GM12878 (cell line): Measurements from ENCODE around the gene FCRL2. TPM values are rescaled to one million over a fixed set of nuclear protein-coding genes. Genes with fewer than 3 reads are reported as not detected.

Experiments used
- ATF2 ChIP-seq: IDR thresholded peaks from 2 replicates; pipeline ENCODE4 v1.6.1; 2012; ENCODE audit warnings: low read length, inconsistent platforms
- BACH1 ChIP-seq: fragments of 450-650 bp; IDR thresholded peaks from 2 replicates; pipeline ENCODE4 v1.6.1; 2017; ENCODE audit warnings: mild to moderate bottlenecking, borderline replicate concordance
- BCL3 ChIP-seq: IDR thresholded peaks from 2 replicates; pipeline ENCODE4 v1.6.1; 2011; ENCODE audit warnings: borderline replicate concordance, low read depth, mild to moderate bottlenecking, moderate library complexity, low read length; ENCODE audit not compliant: insufficient read depth, poor library complexity, severe bottlenecking
- CBFB ChIP-seq: IDR thresholded peaks from 2 replicates; pipeline ENCODE4 v1.6.1; 2016; ENCODE audit warnings: antibody characterized with exemption, low read depth
- CBX5 ChIP-seq: sonication (generic); IDR thresholded peaks from 2 replicates; pipeline ENCODE4 v1.6.1; 2016; ENCODE audit warnings: low read depth, moderate library complexity, mild to moderate bottlenecking, inconsistent platforms
- CREB1 ChIP-seq: IDR thresholded peaks from 2 replicates; pipeline ENCODE4 v1.6.1; 2012; ENCODE audit warnings: low read depth, mild to moderate bottlenecking, inconsistent platforms
- CREM ChIP-seq: IDR thresholded peaks from 2 replicates; pipeline ENCODE4 v1.6.1; 2014; ENCODE audit warnings: antibody characterized with exemption, low read depth
- E4F1 ChIP-seq: fragments of 450-650 bp; IDR thresholded peaks from 2 replicates; pipeline ENCODE4 v1.6.1; 2018; ENCODE audit warnings: borderline replicate concordance, mild to moderate bottlenecking; ENCODE audit not compliant: partially characterized antibody
- FOXM1 ChIP-seq: IDR thresholded peaks from 2 replicates; pipeline ENCODE4 v1.6.1; 2012; ENCODE audit warnings: low read depth, mild to moderate bottlenecking, inconsistent platforms, low read length, moderate library complexity
- GABPA ChIP-seq: IDR thresholded peaks from 2 replicates; pipeline ENCODE4 v1.6.1; 2014; ENCODE audit warnings: antibody characterized with exemption, low read depth, mild to moderate bottlenecking, inconsistent platforms
- HDGF ChIP-seq: fragments of 450-650 bp; IDR thresholded peaks from 2 replicates; pipeline ENCODE4 v1.6.1; 2016; ENCODE audit warnings: antibody characterized with exemption
- IKZF1 ChIP-seq: fragments of 450-650 bp; conservative IDR thresholded peaks from 2 replicates; pipeline ENCODE4 v1.6.1; 2017; ENCODE audit warnings: antibody characterized with exemption, mild to moderate bottlenecking
- IKZF2 ChIP-seq, 2 experiments: fragments of 450-650 bp; IDR thresholded peaks; 2 replicates each; pipeline ENCODE4 v1.6.1; 2017; ENCODE audit warnings: mild to moderate bottlenecking in 2 of 2, moderate library complexity in 2 of 2
- IRF5 ChIP-seq: fragments of 450-650 bp; IDR thresholded peaks from 2 replicates; pipeline ENCODE4 v1.6.1; 2017; ENCODE audit warnings: borderline replicate concordance
- MEF2A ChIP-seq: IDR thresholded peaks from 2 replicates; pipeline ENCODE4 v1.6.1; 2011; ENCODE audit warnings: low read depth, mild to moderate bottlenecking, low read length, moderate library complexity; ENCODE audit not compliant: insufficient read depth
- MLLT1 ChIP-seq: fragments of 450-650 bp; IDR thresholded peaks from 2 replicates; pipeline ENCODE4 v1.6.1; 2016; ENCODE audit warnings: mild to moderate bottlenecking
- MTA3 ChIP-seq: IDR thresholded peaks from 2 replicates; pipeline ENCODE4 v1.6.1; 2012; ENCODE audit warnings: low read length, inconsistent platforms, borderline replicate concordance
- TCF12 ChIP-seq: IDR thresholded peaks from 2 replicates; pipeline ENCODE4 v1.6.1; 2011; ENCODE audit warnings: low read depth, mild to moderate bottlenecking, low read length
- USF1 ChIP-seq: IDR thresholded peaks from 2 replicates; pipeline ENCODE4 v1.6.1; 2011; ENCODE audit warnings: borderline replicate concordance, low read depth, mild to moderate bottlenecking, moderate library complexity, mixed read lengths, low read length; ENCODE audit not compliant: insufficient read depth; ENCODE audit errors: extremely low read length
- ZBED1 ChIP-seq: IDR thresholded peaks from 2 replicates; pipeline ENCODE4 v1.6.1; 2016; ENCODE audit warnings: borderline replicate concordance
- ZNF274 ChIP-seq: IDR thresholded peaks from one replicate; pipeline ENCODE4 v1.8.0; 2011; ENCODE audit not compliant: insufficient read length, insufficient read depth
- ZNF622 ChIP-seq: fragments of 450-650 bp; IDR thresholded peaks from 2 replicates; pipeline ENCODE4 v1.6.1; 2017; ENCODE audit warnings: mild to moderate bottlenecking, inconsistent platforms
- ZZZ3 ChIP-seq: IDR thresholded peaks from 2 replicates; pipeline ENCODE4 v1.6.1; 2011; ENCODE audit warnings: low read depth; ENCODE audit not compliant: control insufficient read depth, insufficient read length
- polyA plus RNA-seq, 11 experiments: library from polyadenylated mRNA; depleted of rRNA in 4 of 11; unstranded in 6 of 11; stranded (reverse) in 5 of 11; fragments of >200 nt; fragmentation: Nextera tagmentation in 4 of 11; fragmentation: Illumina TruSeq in 1 of 11; extraction: Ambion mirVana in 4 of 11; extraction: Trizol in 1 of 11; gene quantifications; 1 replicate in 1 of 11; 2 replicates in 10 of 11; pipeline versions ENCODE4 v1.2.1 to v1.2.3, GENCODE V29; 2011 to 2016; ENCODE audit warnings: inconsistent platforms in 2 of 11, missing spikeins in 2 of 11, low read depth in 1 of 11
- total RNA-seq, 4 experiments: library from RNA; depleted of rRNA in 3 of 4; stranded (reverse); fragments of >200 nt in 3 of 4; fragmentation: Illumina TruSeq in 1 of 4; extraction: Trizol in 1 of 4; gene quantifications; 2 replicates each; pipeline versions ENCODE4 v1.2.1 to v1.2.3, GENCODE V29; 2013 to 2021

The FCRL2 gene
- total and polyA plus RNA-seq, 10 of the 15 experiments (the other 5 are each of a cell fraction or from before 2014, with no cell fraction given), result 0.07 to 7.3 (median 0.61) TPM

- TF ChIP-seq BCL3 (peak; percentile 44), TCF12 (peak; percentile 77; the same call in 1 of the 2 replicates), GABPA (peak; percentile 49; the same call in 1 of the 2 replicates), ZNF622 (no peak), IRF5 (no peak), FOXM1 (peak; percentile 81), E4F1 (no peak), IKZF1 (peak; percentile 71), ZNF274 (no peak), USF1 (no peak), MEF2A (peak; percentile 68), HDGF (no peak), CREM (peak; percentile 62), BACH1 (no peak), MTA3 (peak; percentile 69; the same call in 1 of the 2 replicates), ATF2 (peak; percentile 83), CREB1 (0 out of 2 replicates have a peak, but pooled peaks have one; percentile 11), ZBED1 (0 out of 2 replicates have a peak, but pooled peaks have one; percentile 68), MLLT1 (no peak), ZZZ3 (no peak), CBX5 (0 out of 2 replicates have a peak, but pooled peaks have one; percentile 63), IKZF2 (IDR thresholded peaks at IDR 0.05) (peak; percentile 39 to 40; a peak in 3 of 4 replicates), CBFB (peak; percentile 30; the same call in 1 of the 2 replicates)
Observed at GRCh38 chr1:157781048-157781447, 4.1 kb upstream of the FCRL2 start (continued).
